GM19397 (cell line): ENCODE results near the gene SPSB1.
"Not testable (repeated sequence)": the region's sequence is repeated elsewhere in the genome, so short reads cannot be mapped to it uniquely, and the experiment has no call there.

Experiments
- ATAC-seq: cut with Tn5 transposase; IDR thresholded peaks from one replicate; pipeline ENCODE4 v1.9.1; 2021; ENCODE audit warnings: mild to moderate bottlenecking, moderate library complexity; ENCODE audit not compliant: unreplicated experiment

Gene SPSB1

DNA sequence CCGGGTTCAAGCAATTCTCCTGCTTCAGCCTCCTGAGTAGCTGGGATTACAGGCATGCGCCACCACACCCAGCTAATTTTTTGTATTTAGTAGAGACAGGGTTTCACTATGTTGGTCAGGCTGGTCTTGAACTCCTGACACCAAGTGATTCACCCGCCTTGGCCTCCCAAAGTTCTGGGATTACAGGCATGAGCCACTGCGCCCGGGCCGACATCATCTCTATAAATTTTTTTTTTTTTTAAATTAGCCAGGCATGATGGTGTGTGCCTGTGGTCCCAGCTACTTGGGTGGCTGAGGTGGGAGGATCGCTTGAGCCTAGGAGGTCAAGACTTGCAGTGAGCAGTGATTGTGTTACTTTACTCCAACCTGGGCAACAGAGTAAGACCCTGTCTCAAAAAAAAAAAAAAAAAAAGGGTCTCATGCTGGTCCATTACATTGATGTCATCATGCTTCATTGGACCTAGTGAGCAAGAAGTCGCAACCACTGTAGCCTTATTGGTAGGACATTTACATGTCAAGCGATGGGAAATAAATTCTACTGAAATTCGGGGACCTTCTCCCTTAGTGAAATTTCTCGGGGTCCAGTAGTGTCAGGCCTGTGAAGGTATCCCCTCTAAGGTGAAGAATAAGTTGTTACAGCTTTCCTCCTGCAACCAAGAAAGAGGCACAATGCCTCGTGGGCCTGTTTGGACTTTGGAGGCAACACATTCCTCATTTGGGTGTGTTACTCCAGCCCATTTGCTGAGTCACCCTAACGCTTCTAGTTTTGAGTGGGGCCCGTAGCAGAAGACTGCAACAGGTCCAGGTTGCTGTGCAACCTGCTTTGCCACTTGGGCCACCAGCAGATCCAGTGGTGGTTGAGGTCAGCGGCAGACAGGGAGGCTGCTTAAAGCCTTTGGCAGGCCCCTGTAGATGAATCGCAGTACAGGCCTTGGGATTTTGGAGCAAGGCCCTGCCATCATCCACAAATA, 7.2 kb downstream of the SPSB1 start:
- not testable (repeated sequence) for ATAC-seq

DNA sequence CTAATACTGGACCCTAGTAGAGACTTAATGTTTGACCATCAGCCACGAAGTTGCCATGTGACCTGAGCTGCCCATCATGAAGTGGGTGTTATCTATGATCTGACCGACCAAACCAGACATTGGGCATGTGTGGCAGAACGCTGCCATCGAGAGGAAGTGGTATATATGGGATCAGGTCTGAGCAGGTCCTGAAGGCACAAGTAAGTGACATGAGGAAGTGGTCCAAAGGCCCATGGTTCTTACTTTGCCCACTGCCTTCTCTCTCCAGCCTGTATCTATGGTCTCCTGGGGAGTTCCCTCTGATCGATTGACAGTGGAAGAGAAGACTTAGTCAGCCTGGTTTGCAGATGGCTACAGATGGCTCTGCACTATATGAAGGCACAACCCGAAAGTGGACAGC, 7.9 kb downstream of the SPSB1 start:
- ATAC-seq, result no peak

DNA sequence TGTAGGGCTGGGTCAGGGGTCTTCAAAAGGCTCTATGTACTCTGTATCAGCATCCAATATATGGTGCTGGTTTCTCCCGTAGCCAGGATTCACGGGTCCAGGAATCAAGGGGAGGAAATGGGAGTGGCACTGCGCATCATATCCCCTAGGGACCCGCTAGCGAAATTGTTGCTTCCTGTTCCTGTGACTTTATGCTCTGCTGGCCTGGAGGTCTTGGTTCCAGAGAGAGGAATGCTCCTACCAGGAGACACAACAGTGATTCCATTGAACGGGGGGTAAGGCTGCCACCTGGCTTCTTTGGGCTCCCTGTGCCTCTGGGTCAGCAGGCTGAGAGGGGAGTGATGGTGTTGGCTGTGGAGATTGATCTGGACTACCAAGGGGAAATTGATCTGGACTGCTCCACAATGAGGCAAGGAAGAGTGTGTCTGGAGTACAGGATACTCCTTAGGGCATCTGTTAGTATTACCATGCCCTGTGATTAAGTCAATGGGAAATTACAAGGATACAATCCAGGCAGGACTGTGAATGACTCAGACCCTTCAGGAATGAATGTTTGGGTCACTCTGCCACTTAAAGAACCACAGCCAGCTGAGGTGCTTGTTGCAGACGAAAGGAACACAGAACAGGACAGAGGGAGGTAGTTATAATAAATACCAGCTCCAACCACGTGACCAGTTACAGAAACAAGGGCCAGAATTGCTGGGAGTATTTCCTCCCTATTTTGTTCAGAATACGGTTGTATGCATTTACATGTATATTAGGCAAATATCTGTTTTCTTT, 10.2 kb downstream of the SPSB1 start:
- no peak for ATAC-seq

DNA sequence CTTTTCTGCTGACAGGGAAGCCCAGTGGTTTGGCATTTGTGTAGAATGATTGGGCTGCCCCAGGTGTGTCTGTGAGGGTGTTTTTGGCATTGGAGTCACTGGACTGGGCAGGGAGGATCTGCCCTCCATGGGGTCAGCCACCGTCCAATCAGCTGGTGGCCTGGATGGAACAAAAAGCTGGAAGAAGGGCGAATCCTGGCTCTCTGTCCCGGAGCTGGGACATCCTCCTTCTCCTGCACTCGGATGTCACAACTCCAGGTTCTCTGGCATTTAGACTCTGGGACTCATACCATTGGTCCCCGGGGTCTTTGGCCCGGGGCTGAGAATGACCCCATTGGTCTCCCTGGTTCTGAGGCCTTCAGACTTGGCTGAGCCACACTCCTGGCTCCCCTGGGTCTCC, 11.2 kb downstream of the SPSB1 start:
- ATAC-seq, result no peak

DNA sequence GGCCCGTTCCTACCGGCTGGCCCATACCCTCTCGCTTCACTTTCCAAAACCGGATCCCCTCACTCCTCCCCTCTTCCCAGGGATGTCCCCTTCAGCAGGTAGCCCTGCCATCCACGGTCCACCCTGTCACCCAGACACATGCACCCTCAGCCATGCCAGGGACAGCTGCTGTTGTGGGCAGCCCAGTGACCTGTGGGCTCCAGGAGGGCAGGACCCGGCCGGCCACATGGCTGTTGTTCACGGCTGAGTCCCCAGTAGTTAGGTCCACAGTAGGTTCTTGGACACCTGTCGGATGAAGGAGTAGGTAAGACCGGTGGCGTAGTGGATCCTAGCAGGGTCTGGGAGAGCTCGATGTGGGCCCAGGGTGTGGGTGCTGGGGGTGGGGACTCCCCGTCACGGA, 12.5 kb downstream of the SPSB1 start:
- ATAC-seq, result no peak

DNA sequence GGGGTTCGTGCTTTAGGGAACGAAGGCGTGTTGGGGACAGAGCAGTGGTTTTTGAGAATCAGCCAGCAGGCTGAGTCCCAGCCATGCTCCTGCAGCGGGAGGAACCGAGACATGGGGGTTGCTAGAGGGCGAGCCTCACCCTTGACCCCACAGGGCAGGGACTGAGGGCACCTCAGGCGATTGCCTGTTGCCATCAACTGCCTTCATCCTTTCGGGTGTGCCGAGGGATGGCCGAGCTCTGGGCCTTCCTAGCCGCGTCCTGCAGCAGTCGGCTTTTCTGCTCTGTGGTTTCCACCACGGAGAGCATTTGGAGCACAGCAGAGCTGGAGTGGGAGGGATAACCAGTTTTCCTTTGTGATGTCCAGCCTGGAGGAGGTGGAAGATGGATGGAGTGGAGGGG, 13.3 kb downstream of the SPSB1 start:
- no peak for ATAC-seq

DNA sequence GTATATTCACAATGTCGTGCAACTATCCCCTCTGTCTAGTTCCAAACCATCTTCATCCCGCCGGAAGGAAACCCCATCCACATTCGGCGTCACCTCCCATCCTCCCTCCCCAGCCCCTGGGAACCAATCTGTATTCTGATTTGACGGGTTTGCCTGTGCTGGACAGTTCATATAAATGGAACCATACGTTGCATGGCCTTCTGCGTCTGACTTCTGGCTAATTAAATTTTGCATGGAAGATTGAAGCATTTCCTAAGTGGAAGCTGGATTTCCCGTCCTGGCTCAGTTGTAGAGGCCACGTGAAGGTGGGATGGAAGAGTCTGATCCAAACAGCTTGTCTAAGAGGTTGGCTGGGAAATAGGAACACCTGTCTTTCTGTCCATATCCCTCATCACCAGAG, 14.6 kb downstream of the SPSB1 start:
- no peak for ATAC-seq

DNA sequence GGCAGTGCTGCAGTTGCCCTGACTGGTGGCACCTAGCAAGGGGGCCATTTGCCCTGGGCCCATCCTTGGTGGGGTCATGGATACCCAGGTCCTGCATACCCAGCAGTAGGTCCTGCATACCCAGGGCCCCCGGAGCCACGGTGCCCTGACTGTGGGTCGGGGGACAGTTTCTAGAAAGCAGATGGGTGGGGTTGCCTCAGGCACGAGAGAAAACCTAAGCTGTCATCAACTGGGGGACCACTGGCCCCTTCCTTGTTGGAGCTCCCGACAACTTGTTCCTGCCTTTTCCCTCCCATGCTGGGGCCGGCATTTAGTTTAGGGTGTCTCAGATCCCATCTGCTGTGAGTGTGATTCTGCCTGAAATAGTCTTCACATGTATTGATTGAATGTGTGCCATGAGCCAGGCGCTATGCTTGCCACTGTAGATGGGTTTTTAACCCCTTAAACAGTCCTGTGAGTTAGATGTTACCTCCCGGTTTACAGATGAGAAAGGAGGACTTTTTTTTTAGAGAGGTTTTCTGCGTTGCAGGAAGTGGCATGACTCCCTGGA, 15.6 kb downstream of the SPSB1 start:
- ATAC-seq, result no peak

DNA sequence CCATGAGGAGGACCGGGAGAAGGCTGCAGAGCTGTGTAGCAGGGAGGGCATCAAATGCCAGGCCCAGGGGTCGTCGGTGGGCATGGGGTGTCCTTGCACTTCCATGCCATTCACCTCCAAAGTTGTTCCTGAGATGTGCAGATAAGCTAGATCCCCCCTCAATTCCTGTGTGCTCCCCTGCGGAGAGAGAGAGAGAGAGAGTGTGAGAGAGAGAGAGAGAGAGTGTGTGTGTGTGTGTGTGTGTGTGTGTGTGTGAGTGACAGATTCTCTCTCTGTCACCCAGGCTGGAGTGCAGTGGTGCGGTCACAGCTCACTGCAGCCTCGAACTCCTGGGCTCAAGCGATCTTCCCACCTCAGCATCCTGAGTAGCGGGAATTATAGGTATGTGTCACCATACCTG, 16.4 kb downstream of the SPSB1 start:
- ATAC-seq, result no peak

DNA sequence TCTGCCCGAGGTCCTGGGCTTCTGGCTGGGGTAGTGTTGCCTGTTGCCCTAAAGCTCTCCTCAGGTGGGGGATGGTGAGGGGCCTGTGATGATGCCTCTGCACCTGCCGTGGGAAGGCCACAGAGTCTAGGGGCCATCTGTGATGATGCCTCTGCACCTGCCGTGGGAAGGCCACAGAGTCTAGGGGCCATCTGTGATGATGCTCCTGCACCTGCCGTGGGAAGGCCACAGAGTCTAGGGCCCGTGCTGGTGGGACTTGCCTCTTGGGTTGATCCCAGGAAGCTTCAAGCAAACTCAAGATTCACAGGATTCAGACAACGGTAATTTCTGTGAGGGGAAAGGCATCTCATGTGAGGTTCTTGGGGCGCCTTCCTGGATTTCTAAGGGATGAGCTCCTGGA, 17.3 kb downstream of the SPSB1 start:
- no peak for ATAC-seq

DNA sequence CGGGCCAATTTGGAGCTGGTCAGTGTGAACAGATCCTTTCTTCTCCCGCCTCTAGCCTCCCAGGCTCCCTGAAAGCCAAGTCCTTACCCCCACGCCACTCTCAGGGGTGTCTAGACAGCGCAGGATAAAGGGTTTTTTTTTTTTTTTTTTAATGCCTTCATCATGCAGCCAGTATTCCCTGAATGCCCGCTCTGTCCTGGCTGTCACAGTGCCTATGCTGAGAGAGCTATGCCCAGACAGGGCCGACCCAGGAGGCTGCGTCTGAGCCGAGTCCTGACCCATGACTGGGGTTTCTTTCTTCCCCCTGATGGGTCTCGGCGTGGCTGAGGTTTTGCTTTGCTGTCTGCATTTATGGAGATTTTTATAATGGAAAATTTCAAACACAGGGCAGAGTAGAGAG, 18.3 kb downstream of the SPSB1 start:
- ATAC-seq, result no peak

DNA sequence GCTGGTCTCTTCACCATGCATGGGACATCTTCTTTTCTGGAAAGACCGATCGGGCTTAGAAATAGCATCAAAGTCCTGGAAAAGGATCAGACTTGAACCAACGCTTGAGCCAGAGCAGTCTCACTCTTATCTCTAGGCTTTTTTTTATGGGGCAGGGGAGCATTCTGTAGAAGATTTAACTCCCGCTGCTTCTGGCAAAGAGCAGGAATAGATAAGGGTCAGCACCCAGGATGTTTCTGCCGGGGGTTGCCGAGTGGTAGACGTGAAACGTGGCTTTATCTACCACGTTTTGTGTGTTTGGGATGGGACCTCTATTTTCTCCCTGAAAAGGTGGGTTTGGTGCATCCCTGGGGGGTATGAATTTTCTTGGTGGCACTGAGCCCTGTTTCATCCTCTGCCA, 18.8 kb downstream of the SPSB1 start:
- ATAC-seq, result no peak

DNA sequence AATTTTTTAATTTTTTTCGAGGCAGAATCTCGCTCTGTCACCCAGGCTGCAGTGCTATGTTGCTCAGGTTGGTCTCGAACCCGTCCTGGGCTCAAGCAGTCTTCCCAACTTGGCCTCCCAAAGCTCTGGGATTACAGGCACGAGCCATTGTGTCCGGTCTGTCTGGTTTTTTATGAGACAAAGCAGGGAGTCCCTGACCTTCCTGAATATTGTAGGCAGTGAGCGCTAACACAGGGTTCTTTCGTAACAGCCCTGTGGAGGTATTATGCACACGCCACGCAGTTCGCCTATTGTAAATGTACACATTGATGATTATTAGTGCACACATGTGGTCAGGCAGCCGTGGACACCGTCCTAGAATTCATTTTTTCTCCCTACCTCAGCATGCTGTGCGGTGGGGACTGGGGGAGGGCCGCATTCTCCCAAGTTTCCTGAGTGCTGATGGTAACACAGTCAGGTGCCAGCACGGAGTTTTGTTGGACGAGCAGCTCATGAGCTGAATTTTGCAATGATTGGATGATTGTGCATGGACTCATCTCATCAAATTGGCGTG, 19.6 kb downstream of the SPSB1 start:
- ATAC-seq, result no peak

DNA sequence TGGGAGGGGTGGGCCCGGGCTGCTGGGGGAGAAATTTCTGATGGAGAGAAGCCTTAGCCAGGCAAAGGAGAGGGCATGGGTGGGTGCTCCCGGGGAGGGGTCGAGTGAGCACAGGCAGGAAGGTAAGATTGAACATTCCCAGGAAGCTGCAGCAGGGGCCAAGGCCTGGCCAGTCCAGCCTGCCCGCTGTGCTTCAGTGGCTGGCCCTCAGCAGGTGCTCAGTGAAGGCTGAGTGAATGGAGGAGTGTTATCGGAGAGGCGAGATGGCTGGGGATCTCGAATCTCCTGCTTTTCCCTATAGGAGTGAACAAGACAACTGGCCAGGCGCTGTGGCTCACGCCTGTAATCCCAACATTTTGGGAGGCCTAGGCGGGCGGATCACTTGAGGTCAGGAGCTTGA, 20.9 kb downstream of the SPSB1 start:
- no peak for ATAC-seq

DNA sequence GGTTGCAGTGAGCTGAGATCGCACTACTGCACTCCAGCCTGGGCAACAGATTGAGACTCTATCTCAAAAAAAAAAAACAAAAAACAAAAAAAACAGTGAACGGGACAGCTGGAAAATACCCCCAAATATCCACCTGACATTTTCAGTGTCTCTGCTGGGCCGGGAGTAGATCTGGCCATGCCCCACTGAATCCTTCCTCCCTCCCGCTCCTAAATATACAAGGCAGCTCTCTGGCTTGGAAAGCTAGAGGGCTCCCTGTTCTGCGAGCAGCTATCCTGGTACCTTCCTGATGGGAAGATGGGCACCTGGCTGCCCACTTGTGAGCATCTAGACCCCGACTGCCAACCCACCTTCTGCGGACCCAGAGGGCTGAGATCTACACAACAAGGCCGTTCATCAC, 21.4 kb downstream of the SPSB1 start:
- no peak for ATAC-seq

DNA sequence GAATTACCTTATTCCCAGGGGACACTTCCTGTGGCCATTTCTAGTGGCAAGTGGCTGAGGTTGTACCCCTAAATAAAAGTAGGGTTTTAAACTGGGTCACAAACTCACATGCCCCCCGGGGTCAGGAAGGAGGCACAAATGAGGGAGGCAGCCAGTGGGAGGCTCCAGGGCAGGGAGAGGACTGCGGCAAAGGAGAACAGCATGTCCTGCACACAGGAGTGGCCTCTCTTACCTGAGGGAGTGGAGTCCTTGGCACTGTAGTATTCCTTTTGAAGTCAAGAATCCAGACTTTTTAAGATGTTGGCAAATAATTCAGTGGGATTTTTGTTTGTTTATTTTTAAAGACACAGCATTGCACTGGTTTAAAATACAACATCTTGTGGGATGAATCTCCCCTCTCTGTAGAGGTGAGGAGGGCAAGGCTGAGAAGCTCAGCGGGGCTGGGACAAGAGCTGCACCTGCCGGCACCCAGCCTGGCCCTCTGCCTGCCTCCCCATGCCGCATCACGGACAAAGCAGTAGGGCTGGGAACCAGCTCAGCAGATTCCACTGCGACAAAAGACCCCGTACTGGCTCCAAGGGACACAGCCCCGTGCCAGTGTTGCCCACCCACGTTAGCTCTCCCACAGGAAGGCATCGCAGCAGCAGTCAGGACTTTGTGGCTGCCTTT, 22.2 kb downstream of the SPSB1 start:
- ATAC-seq, result no peak

DNA sequence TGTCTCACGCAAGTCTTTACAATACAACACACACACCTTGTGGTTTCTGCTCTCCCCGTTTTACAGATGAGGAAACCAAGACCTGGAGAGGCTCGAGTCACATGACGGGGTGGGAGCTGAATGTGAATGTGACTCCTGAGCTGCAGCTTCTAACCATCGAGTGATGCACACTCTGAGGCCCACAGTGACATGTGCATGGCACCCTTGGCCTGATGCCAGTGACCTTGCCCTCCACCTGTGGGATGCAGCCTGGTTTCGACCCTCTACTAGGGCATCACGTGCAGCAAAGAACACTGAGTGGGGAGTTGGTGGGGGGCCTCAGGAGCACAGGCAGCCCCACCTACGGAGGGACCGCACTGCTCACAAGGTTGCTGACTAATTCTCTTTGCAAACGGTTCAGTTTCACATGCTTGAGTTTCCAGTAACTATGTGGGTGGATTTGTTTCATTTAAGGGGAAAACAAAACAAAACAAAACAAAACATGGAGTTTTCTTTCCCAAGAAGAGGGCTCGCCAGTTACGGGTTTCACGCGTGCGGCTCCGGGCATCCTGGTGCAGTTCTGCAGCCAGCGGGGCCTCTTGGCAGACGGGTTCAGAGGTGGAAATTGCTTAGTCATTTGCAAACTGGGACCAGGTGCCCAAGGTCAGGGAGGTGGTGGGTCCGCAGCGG, 22.9 kb downstream of the SPSB1 start:
- no peak for ATAC-seq

DNA sequence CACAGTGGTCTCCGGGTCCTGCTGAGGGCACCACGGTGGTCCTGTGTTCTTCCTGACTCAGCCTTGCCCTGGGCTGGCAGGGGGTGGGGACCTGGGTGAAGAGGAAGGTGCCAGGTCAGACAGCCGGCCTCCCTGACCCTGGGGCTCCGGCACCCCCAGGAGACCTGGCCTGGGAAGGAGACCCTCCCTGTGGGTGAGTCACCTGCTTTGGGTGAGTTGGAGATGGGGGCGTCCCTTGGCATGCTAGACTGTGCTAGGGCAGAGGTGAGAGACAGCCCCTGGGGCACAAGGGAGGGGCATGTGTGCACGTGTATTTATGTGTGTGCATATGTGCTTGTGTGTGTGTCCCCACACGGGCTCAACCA, 23.4 kb downstream of the SPSB1 start:
- no peak for ATAC-seq

DNA sequence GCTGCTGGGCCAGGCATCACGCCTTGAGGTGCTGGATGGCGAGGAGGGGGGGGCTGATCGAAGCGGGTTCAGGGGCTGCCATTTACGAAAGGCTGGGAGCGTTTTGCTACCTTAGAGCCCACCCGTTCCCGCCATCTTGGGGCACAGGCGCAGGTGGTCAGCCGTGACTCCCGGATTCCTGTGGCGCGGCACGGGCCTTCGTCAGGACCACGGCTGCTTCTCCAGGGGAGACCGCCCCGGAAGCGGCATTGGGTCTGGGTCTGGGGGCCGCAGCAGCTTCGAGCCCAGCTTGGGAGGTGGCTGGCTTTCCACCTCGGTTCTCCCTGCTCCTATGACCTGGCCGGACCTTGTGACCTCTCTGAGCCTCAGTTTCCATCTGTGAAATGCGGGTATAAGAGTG, 23.8 kb downstream of the SPSB1 start:
- no peak for ATAC-seq

DNA sequence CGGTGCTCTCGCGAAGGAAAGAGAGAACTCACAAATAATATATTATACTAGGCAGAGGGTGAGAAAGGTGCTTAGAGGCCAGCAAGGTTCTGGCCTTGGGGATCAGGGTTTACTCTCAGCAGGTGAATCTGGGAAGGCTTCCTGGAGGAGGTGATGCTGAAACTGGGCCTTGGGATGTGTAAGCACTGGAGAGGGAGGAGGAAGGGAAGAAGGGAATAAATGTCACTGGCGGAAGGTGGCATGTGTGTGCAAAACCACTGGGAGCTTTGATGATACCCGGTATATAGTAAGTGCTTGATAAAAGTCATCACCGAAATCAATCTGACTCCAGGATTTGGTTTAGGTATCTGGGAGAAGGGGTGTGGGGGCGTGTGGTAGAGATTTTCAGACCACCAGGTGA, 24.4 kb downstream of the SPSB1 start:
- no peak for ATAC-seq
